HepG2 (cell line): ENCODE measurements around the gene KLHL7. TPM values are rescaled to one million over a fixed set of nuclear protein-coding genes. Genes with fewer than 3 reads are reported as not detected.

Source experiments
- ATAC-seq: fragments of 200-7000 bp; cut with Tn5 transposase; 3 replicates; pipeline ENCODE4 v1.9.1; 2020; ENCODE audit warnings: mild to moderate bottlenecking, moderate library complexity
- BruUV-seq: library from RNA; stranded (reverse); fragments of 400-500 nt; replicated peaks from 2 replicates; lab custom pipeline; 2021; lab: Mats Ljungman, UMichigan
- CTCF ChIA-PET: fragments of 300-600 bp; formaldehyde crosslinking; extraction: SDS; loops from one replicate; lab custom pipeline; 2021; ENCODE audit warnings: low total read pairs, inconsistent platforms, low intra/inter-chr PET ratio; lab: Yijun Ruan, JAX
- POLR2A ChIA-PET: fragments of 350-600 bp; sonication (Branson Sonifier 250); formaldehyde crosslinking; loops from one replicate; lab custom pipeline; 2020; ENCODE audit warnings: antibody characterized with exemption, inconsistent platforms; lab: Yijun Ruan, JAX
- DNase-seq: peaks from one replicate; pipeline ENCODE4 v3.0.0-alpha.2; 2015; ENCODE audit warnings: low spot score
- FAIRE-seq: peaks from 3 replicates; lab custom pipeline; 2011; peaks lifted over from hg19 to GRCh38; lab: Jason Lieb, UNC
- H2AFZ ChIP-seq: one replicate; pipeline ENCODE4 v1.6.1; 2011; ENCODE audit warnings: low read length, inconsistent platforms
- H3K27ac ChIP-seq: fragments of 300-600 bp; 3 replicates; pipeline ENCODE4 v1.8.0; 2011; ENCODE audit warnings: mixed run types, mild to moderate bottlenecking, mixed read lengths, low read length, inconsistent platforms; ENCODE audit not compliant: insufficient read depth; ENCODE audit errors: extremely low read length
- H3K27me3 ChIP-seq, 2 experiments: fragments of 200-600 bp in 1 of 2; 2 replicates in 1 of 2; 3 replicates in 1 of 2; pipeline versions ENCODE4 v1.6.0 to v1.8.0; 2011; ENCODE audit warnings: low read length in 2 of 2, mild to moderate bottlenecking in 2 of 2, moderate library complexity in 2 of 2, inconsistent platforms in 1 of 2; ENCODE audit not compliant: insufficient read depth in 2 of 2, control insufficient read depth in 1 of 2
- H3K36me3 ChIP-seq, 2 experiments: fragments of 200-600 bp in 1 of 2; replicated peaks in 1 of 2; 2 replicates in 1 of 2; 3 replicates in 1 of 2; pipeline versions ENCODE4 v1.5.1 to v1.8.0; 2011; ENCODE audit warnings: low read length in 2 of 2, inconsistent platforms in 1 of 2; ENCODE audit not compliant: insufficient read depth in 2 of 2, control insufficient read depth in 1 of 2
- H3K4me1 ChIP-seq: 2 replicates; pipeline ENCODE4 v1.5.1; 2012; ENCODE audit warnings: low read length, inconsistent platforms; ENCODE audit not compliant: insufficient read depth
- H3K4me2 ChIP-seq: 2 replicates; pipeline ENCODE4 v1.6.0; 2011; ENCODE audit warnings: low read depth, low read length, inconsistent platforms
- H3K4me3 ChIP-seq, 3 experiments: fragments of 200-600 bp in 1 of 3; sonication (generic), shearing (Covaris generic) in 1 of 3; replicated peaks in 1 of 3; 2 replicates each; pipeline ENCODE4 v1.5.1; 2011 to 2016; ENCODE audit warnings: low read length in 3 of 3, inconsistent platforms in 2 of 3, low read depth in 2 of 3, mild to moderate bottlenecking in 2 of 3, control low read depth in 1 of 3, mixed read lengths in 1 of 3; ENCODE audit not compliant: insufficient read depth in 1 of 3
- H3K79me2 ChIP-seq: one replicate; pipeline ENCODE4 v1.6.1; 2011; ENCODE audit warnings: low read length, inconsistent platforms; ENCODE audit not compliant: insufficient read depth
- H3K9ac ChIP-seq: 2 replicates; pipeline ENCODE4 v1.6.0; 2011; ENCODE audit warnings: mild to moderate bottlenecking, low read depth, low read length, inconsistent platforms; ENCODE audit not compliant: insufficient read depth
- H3K9me3 ChIP-seq: 2 replicates; pipeline ENCODE4 v1.5.1; 2012; ENCODE audit warnings: mild to moderate bottlenecking, low read length
- H4K20me1 ChIP-seq: 2 replicates; pipeline ENCODE4 v1.6.0; 2011; ENCODE audit warnings: inconsistent platforms, mild to moderate bottlenecking, low read length, moderate library complexity; ENCODE audit not compliant: insufficient read depth
- HDAC1 ChIP-seq: sonication (generic); formaldehyde crosslinking; IDR thresholded peaks from 2 replicates; pipeline ENCODE4 v1.5.1; 2020; ENCODE audit warnings: mild to moderate bottlenecking, missing genetic modification reagents
- RXRB ChIP-seq: IDR thresholded peaks from 2 replicates; pipeline ENCODE4 v1.6.1; 2016; ENCODE audit warnings: borderline replicate concordance, missing genetic modification reagents, missing compliant biosample characterization
- TCF7 ChIP-seq: sonication (generic); IDR thresholded peaks from 2 replicates; pipeline ENCODE4 v1.6.1; 2016; ENCODE audit warnings: antibody characterized with exemption, low read depth
- ZBTB1 ChIP-seq: sonication (generic); formaldehyde crosslinking; IDR thresholded peaks from 2 replicates; pipeline ENCODE4 v1.4.0; 2020; ENCODE audit warnings: missing genetic modification reagents, borderline replicate concordance
- ZKSCAN8 ChIP-seq: IDR thresholded peaks from 2 replicates; pipeline ENCODE4 v1.6.1; 2016; ENCODE audit warnings: borderline replicate concordance, missing genetic modification reagents, missing compliant biosample characterization
- ZMYM2 ChIP-seq: sonication (generic); formaldehyde crosslinking; IDR thresholded peaks from 2 replicates; pipeline ENCODE4 v1.8.0; 2022; ENCODE audit warnings: mild to moderate bottlenecking, missing genetic modification reagents
- ZNF407 ChIP-seq: sonication (generic); formaldehyde crosslinking; IDR thresholded peaks from one replicate; pipeline ENCODE4 v1.5.1; 2020; ENCODE audit warnings: mild to moderate bottlenecking, missing genetic modification reagents; ENCODE audit errors: not compliant biosample characterization
- ZNF503 ChIP-seq: sonication (generic); formaldehyde crosslinking; IDR thresholded peaks from 2 replicates; pipeline ENCODE4 v1.4.0; 2020; ENCODE audit warnings: missing genetic modification reagents
- ZNF746 ChIP-seq: sonication (generic); formaldehyde crosslinking; IDR thresholded peaks from 2 replicates; pipeline ENCODE4 v1.8.0; 2022; ENCODE audit warnings: mild to moderate bottlenecking, missing genetic modification reagents
- WGBS: methylation state at CpG from one replicate; pipeline ENCODE4 v1.1.6; 2017; ENCODE audit warnings: low lambda C conversion rate; 5-methylcytosine and 5-hydroxymethylcytosine counted together
- in situ Hi-C: cut with HindIII; loops from 2 replicates; pipeline ENCODE4 v1.10.0; 2017; ENCODE audit warnings: low pct_unique_long_range_greater_than_20kb; ENCODE audit not compliant: extremely low pct_ligation_motif_present
- intact Hi-C: fragments of 100-400 bp; cut with micrococcal nuclease; formaldehyde crosslinking; loops from one replicate; pipeline ENCODE4 v1.10.0; 2022; ENCODE audit not compliant: unreplicated experiment
- polyA plus RNA-seq, 8 experiments: library from polyadenylated mRNA; depleted of rRNA in 3 of 8; stranded (reverse) in 7 of 8; unstranded in 1 of 8; fragments of >200 nt; fragmentation: Illumina TruSeq in 4 of 8; extraction: Trizol in 4 of 8; gene quantifications; 2 replicates each; pipeline versions ENCODE4 v1.2.1 to v1.2.3, GENCODE V29; 2011 to 2016; ENCODE audit warnings: low read depth in 4 of 8, missing spikeins in 1 of 8, mixed read lengths in 1 of 8; ENCODE audit not compliant: insufficient read depth in 1 of 8
- total RNA-seq, 5 experiments: library from RNA; depleted of rRNA; stranded (reverse); fragments of >200 nt; fragmentation: Illumina TruSeq; extraction: Trizol; gene quantifications; 2 replicates each; pipeline ENCODE4 v1.2.3, GENCODE V29; 2016; ENCODE audit warnings: low read depth in 1 of 5
- TF ChIP-seq, protein P1 (sequence below): sonication (generic); formaldehyde crosslinking; IDR thresholded peaks from 2 replicates; pipeline ENCODE4 v1.5.0; 2020; ENCODE audit warnings: missing genetic modification reagents

The KLHL7 gene
- total and polyA plus RNA-seq, 2 of the 13 experiments (the other 11 are each of a cell fraction or from before 2014, with no cell fraction given): 16.2 to 34.4 TPM

- FAIRE-seq: peak; percentile 60
- Histone ChIP-seq H2AFZ (no peak overlapping the region), H3K27me3 (peaks cover 1 to 50% of the 10 kb centered on the region in 2 experiments; a peak in 3 of 5 replicates), H3K4me2 (no peak overlapping the region), H3K9me3 (no peaks in the 10 kb centered on the region), H4K20me1 (no peaks in the 10 kb centered on the region), H3K4me3 (no peak overlapping the region), H3K79me2 (no peaks in the 10 kb centered on the region), H3K36me3 (no peaks in the 10 kb centered on the region), H3K4me1 (peaks cover 12% of the 10 kb centered on the region), H3K9ac (no peak overlapping the region), H3K27ac (no peak overlapping the region)
- no TSS peak for BruUV-seq
- ATAC-seq: peak; percentile 72
- in situ Hi-C loops: no loop called here
- ChIA-PET POLR2A (no interaction called here), CTCF (no interaction called here)
- intact Hi-C loops: loop anchor here (2.0 kb wide), 1 partner anchor 26 kb away; no protein-coding TSS in a partner anchor
- WGBS: 2% methylated on average over 2 of the region's 2 CpGs
- peak; percentile 79 for DNase-seq
- TF ChIP-seq ZNF407: no peak
- TF ChIP-seq TCF7: peak; percentile 38; the same call in 1 of the 2 replicates
- no peak for TF ChIP-seq ZMYM2
- TF ChIP-seq ZKSCAN8 (CRISPR knock-in tag): no peak
- TF ChIP-seq, protein P1, sequence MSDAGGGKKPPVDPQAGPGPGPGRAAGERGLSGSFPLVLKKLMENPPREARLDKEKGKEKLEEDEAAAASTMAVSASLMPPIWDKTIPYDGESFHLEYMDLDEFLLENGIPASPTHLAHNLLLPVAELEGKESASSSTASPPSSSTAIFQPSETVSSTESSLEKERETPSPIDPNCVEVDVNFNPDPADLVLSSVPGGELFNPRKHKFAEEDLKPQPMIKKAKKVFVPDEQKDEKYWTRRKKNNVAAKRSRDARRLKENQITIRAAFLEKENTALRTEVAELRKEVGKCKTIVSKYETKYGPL: no peak
- 0 out of 2 replicates have a peak, but pooled peaks have one; percentile 18 for TF ChIP-seq RXRB (CRISPR knock-in tag)
- TF ChIP-seq ZBTB1 (CRISPR knock-in tag): no peak
- TF ChIP-seq ZNF503 (CRISPR knock-in tag): peak; percentile 62
- TF ChIP-seq HDAC1 (CRISPR knock-in tag): no peak
- no peak for TF ChIP-seq ZNF746 (CRISPR knock-in tag)
Measured at GRCh38 chr7:23074443-23075261, 30.9 kb upstream of the KLHL7 start.
